ENCODE results near the gene GIMAP5.

- TF ChIP-seq CTCF (IDR thresholded peaks at IDR 0.05; ENCODE audit: low read length) (no peak), EZH2 (IDR thresholded peaks at IDR 0.05; ENCODE audit: borderline replicate concordance, low read length) (no peak)
Measured at GRCh38 chr7:150733482-150734095, 3.6 kb upstream of the GIMAP5 start.

All from OCI-LY1 (cell line).